H9 (cell line): ENCODE results near the gene TNFRSF18. TPM values are rescaled to one million over a fixed set of nuclear protein-coding genes. Genes with fewer than 3 reads are reported as not detected.

Experiments
- DNase-seq: peaks from one replicate; pipeline ENCODE4 v3.0.0-alpha.2; 2017
- H2AFZ ChIP-seq: one replicate; pipeline ENCODE4 v1.6.1; 2013; ENCODE audit warnings: mild to moderate bottlenecking, low read length, control low read depth, moderate library complexity
- H2AK5ac ChIP-seq: 2 replicates; pipeline ENCODE4 v1.6.1; 2013; ENCODE audit warnings: low read length, control low read depth, mixed read lengths; ENCODE audit not compliant: insufficient read length
- H2BK120ac ChIP-seq: one replicate; pipeline ENCODE4 v1.6.1; 2013; ENCODE audit warnings: low read depth, mild to moderate bottlenecking, low read length, control low read depth, inconsistent platforms; ENCODE audit not compliant: poor library complexity, severe bottlenecking
- H2BK12ac ChIP-seq: 2 replicates; pipeline ENCODE4 v1.6.1; 2013; ENCODE audit warnings: low read length, control low read depth, mixed read lengths, low read depth; ENCODE audit not compliant: insufficient read length
- H2BK15ac ChIP-seq: 2 replicates; pipeline ENCODE4 v1.6.1; 2013; ENCODE audit warnings: low read depth, low read length, control low read depth
- H2BK20ac ChIP-seq: one replicate; pipeline ENCODE4 v1.6.1; 2013; ENCODE audit warnings: low read depth, mild to moderate bottlenecking, low read length, control low read depth, inconsistent platforms; ENCODE audit not compliant: poor library complexity, severe bottlenecking
- H2BK5ac ChIP-seq: 2 replicates; pipeline ENCODE4 v1.6.1; 2013; ENCODE audit warnings: low read length, control low read depth, mixed read lengths; ENCODE audit not compliant: insufficient read length
- H3K14ac ChIP-seq: 2 replicates; pipeline ENCODE4 v1.6.1; 2013; ENCODE audit warnings: low read length, control low read depth; ENCODE audit not compliant: insufficient read depth
- H3K18ac ChIP-seq: 2 replicates; pipeline ENCODE4 v1.6.1; 2013; ENCODE audit warnings: low read depth, mild to moderate bottlenecking, mixed read lengths, low read length, control low read depth; ENCODE audit not compliant: insufficient read length
- H3K23ac ChIP-seq: 2 replicates; pipeline ENCODE4 v1.6.1; 2013; ENCODE audit warnings: low read length, control low read depth, mixed read lengths, low read depth; ENCODE audit not compliant: insufficient read length
- H3K23me2 ChIP-seq: 2 replicates; pipeline ENCODE4 v1.6.1; 2013; ENCODE audit warnings: low read depth, mild to moderate bottlenecking, mixed read lengths, low read length, control low read depth; ENCODE audit not compliant: insufficient read length, poor library complexity, severe bottlenecking
- H3K27ac ChIP-seq: 2 replicates; pipeline ENCODE4 v1.5.1; 2013; ENCODE audit warnings: low read length, control low read depth, mixed read lengths, low read depth; ENCODE audit not compliant: insufficient read length
- H3K27me3 ChIP-seq: 2 replicates; pipeline ENCODE4 v1.6.1; 2013; ENCODE audit warnings: low read length, control low read depth, inconsistent platforms; ENCODE audit not compliant: insufficient read depth
- H3K4ac ChIP-seq: 2 replicates; pipeline ENCODE4 v1.6.1; 2013; ENCODE audit warnings: low read depth, mild to moderate bottlenecking, control low read depth, inconsistent platforms, low read length, moderate library complexity
- H3K4me1 ChIP-seq: 2 replicates; pipeline ENCODE4 v1.6.1; 2013; ENCODE audit warnings: low read length, control low read depth, inconsistent platforms; ENCODE audit not compliant: insufficient read depth
- H3K4me2 ChIP-seq: 2 replicates; pipeline ENCODE4 v1.6.1; 2013; ENCODE audit warnings: low read length, control low read depth, mixed read lengths; ENCODE audit not compliant: insufficient read length, insufficient read depth
- H3K56ac ChIP-seq: 2 replicates; pipeline ENCODE4 v1.6.1; 2013; ENCODE audit warnings: low read depth, mild to moderate bottlenecking, mixed read lengths, low read length, control low read depth; ENCODE audit not compliant: insufficient read length
- H3K79me1 ChIP-seq: 2 replicates; pipeline ENCODE4 v1.6.1; 2013; ENCODE audit warnings: low read depth, mild to moderate bottlenecking, moderate library complexity, low read length, control low read depth, inconsistent platforms; ENCODE audit not compliant: insufficient read depth, poor library complexity, severe bottlenecking
- H3K79me2 ChIP-seq: 2 replicates; pipeline ENCODE4 v1.6.1; 2013; ENCODE audit warnings: low read length, control low read depth, inconsistent platforms; ENCODE audit not compliant: insufficient read depth
- H3K9ac ChIP-seq: 2 replicates; pipeline ENCODE4 v1.6.1; 2013; ENCODE audit warnings: low read length, control low read depth, mixed read lengths; ENCODE audit not compliant: insufficient read length; ENCODE audit errors: extremely low read depth
- H3K9me3 ChIP-seq: one replicate; pipeline ENCODE4 v1.6.1; 2013; ENCODE audit warnings: low read depth, low read length, inconsistent platforms; ENCODE audit not compliant: control insufficient read depth
- H3T11ph ChIP-seq: one replicate; pipeline ENCODE4 v1.6.1; 2013; ENCODE audit warnings: mild to moderate bottlenecking, low read length, control low read depth, inconsistent platforms
- H4K20me1 ChIP-seq: one replicate; pipeline ENCODE4 v1.6.1; 2013; ENCODE audit not compliant: control insufficient read depth, insufficient read length, insufficient read depth
- H4K5ac ChIP-seq: 2 replicates; pipeline ENCODE4 v1.6.1; 2013; ENCODE audit warnings: low read depth, mild to moderate bottlenecking, mixed read lengths, low read length, control low read depth; ENCODE audit not compliant: insufficient read length
- H4K8ac ChIP-seq: replicated peaks from 2 replicates; pipeline ENCODE4 v1.6.1; 2013; ENCODE audit warnings: low read length, control low read depth, mixed read lengths, low read depth; ENCODE audit not compliant: insufficient read length
- H4K91ac ChIP-seq: 2 replicates; pipeline ENCODE4 v1.6.1; 2013; ENCODE audit warnings: low read depth, mild to moderate bottlenecking, moderate library complexity, mixed read lengths, low read length, control low read depth; ENCODE audit not compliant: insufficient read length
- H3K27ac Mint-ChIP-seq, 3 experiments: 2 replicates in 2 of 3; 3 replicates in 1 of 3; pipeline ENCODE4 v1.8.0; 2020 to 2021; ENCODE audit warnings: mixed read lengths in 3 of 3, mild to moderate bottlenecking in 1 of 3, moderate library complexity in 1 of 3
- H3K27me3 Mint-ChIP-seq: 2 replicates; pipeline ENCODE4 v1.8.0; 2021; ENCODE audit warnings: low read depth, mild to moderate bottlenecking, moderate library complexity, mixed read lengths
- H3K36me3 Mint-ChIP-seq, 3 experiments: 2 replicates in 2 of 3; 3 replicates in 1 of 3; pipeline ENCODE4 v1.8.0; 2020 to 2021; ENCODE audit warnings: low read depth in 3 of 3, mixed read lengths in 3 of 3; ENCODE audit not compliant: insufficient read depth in 1 of 3
- H3K4me1 Mint-ChIP-seq, 2 experiments: 2 replicates each; pipeline ENCODE4 v1.8.0; 2020; ENCODE audit warnings: mixed read lengths in 2 of 2
- H3K4me3 Mint-ChIP-seq, 2 experiments: 2 replicates in 1 of 2; 3 replicates in 1 of 2; pipeline ENCODE4 v1.8.0; 2020 to 2021; ENCODE audit warnings: mild to moderate bottlenecking in 2 of 2, mixed read lengths in 2 of 2, moderate library complexity in 1 of 2
- H3K9me3 Mint-ChIP-seq, 2 experiments: 2 replicates in 1 of 2; 3 replicates in 1 of 2; pipeline ENCODE4 v1.8.0; 2020; ENCODE audit warnings: mild to moderate bottlenecking in 2 of 2, mixed read lengths in 2 of 2, moderate library complexity in 1 of 2
- WGBS: extraction: QIAGEN DNeasy Blood & Tissue Kit; methylation state at CpG from one replicate; pipeline ENCODE4 v1.1.7; 2013; ENCODE audit warnings: missing lambda C conversion rate, low lambda C conversion rate, mixed read lengths; ENCODE audit not compliant: insufficient read length; ENCODE audit errors: extremely low coverage; 5-methylcytosine and 5-hydroxymethylcytosine counted together
- total RNA-seq: library from RNA; stranded (reverse); gene quantifications from 2 replicates; pipeline ENCODE4 v1.2.1, GENCODE V29; 2021
- TF ChIP-seq, protein P1 (sequence below): fragments of 200-600 bp; sonication (generic); conservative IDR thresholded peaks from 3 replicates; pipeline ENCODE4 v1.8.0; 2021; ENCODE audit warnings: antibody characterized with exemption, mild to moderate bottlenecking

TNFRSF18 gene
- total RNA-seq, 1 experiment from 2014 or later: 2.0 TPM

DNA sequence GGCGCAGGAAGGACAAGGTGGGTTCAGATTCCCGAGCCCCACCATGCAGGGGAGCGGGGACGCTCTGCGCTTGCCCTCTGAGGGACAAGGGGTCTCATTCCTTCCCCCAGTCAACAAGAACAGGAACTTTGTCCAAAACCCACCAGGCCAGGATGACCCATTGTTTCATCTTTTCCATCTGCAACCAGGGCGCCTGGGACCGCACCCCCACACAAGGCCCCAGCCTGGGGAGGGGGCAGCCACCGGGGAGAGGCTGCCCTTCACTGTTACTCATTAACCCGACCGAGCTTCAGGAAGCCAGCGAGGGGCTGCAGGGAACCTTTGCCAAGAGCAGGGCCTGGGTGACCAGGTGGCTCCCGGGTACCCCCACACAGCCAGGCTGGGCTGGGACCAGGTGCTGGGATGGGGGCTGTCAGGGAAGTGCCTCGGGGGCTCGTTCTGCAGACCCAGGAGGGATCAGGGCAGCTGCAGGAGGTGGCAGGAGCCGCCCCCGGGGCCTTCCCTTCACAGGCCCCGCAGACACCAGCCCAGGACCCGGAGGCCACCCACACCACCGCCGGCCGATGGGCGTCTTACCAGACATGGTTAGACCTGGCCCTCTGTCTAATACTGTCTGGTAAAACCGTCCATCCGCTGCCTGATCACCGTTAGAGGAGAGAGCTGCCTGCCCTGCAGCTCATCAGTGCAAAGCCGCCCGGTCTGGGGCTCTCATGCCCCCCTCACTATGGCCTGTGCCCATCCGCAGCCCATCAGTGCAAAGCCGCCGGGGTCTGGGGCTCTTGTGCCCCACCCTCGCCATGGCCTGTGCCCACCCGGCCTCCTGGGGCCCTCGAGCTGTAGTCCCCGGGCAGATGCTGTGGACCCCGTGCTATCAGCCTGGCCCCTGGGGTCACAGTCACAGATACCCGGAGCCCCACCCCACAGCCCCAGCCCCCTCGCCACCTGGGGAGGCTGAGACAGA, 37.7 kb downstream of the TNFRSF18 start:
- no peak overlapping the region for H3K18ac ChIP-seq
- Mint-ChIP-seq H3K36me3 (peaks cover 0 to 9% (median 0%) of the 10 kb centered on the region in 3 experiments; a peak in 3 of 7 replicates), H3K27me3 (peaks cover 3% of the 10 kb centered on the region), H3K9me3 (no peaks in the 10 kb centered on the region), H3K4me3 (no peak overlapping the region), H3K27ac (no peak overlapping the region), H3K4me1 (peaks cover 21 to 31% of the 10 kb centered on the region in 2 experiments)
- H3K79me2 ChIP-seq: no peaks in the 10 kb centered on the region
- no peak overlapping the region for H3K4ac ChIP-seq
- no peak overlapping the region for H2BK12ac ChIP-seq
- H4K5ac ChIP-seq: no peak overlapping the region
- DNase-seq: peak; percentile 24
- no peak overlapping the region for H3K56ac ChIP-seq
- H3K27me3 ChIP-seq: no peaks in the 10 kb centered on the region
- TF ChIP-seq, protein P1, sequence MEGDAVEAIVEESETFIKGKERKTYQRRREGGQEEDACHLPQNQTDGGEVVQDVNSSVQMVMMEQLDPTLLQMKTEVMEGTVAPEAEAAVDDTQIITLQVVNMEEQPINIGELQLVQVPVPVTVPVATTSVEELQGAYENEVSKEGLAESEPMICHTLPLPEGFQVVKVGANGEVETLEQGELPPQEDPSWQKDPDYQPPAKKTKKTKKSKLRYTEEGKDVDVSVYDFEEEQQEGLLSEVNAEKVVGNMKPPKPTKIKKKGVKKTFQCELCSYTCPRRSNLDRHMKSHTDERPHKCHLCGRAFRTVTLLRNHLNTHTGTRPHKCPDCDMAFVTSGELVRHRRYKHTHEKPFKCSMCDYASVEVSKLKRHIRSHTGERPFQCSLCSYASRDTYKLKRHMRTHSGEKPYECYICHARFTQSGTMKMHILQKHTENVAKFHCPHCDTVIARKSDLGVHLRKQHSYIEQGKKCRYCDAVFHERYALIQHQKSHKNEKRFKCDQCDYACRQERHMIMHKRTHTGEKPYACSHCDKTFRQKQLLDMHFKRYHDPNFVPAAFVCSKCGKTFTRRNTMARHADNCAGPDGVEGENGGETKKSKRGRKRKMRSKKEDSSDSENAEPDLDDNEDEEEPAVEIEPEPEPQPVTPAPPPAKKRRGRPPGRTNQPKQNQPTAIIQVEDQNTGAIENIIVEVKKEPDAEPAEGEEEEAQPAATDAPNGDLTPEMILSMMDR: no peak
- no peak overlapping the region for H3K4me2 ChIP-seq
- no peaks in the 10 kb centered on the region for H4K20me1 ChIP-seq
- H3K9me3 ChIP-seq: no peaks in the 10 kb centered on the region
- H2AFZ ChIP-seq: no peak overlapping the region
- H3K27ac ChIP-seq: no peak overlapping the region
- no CpG with 5 or more reads among the region's 37 CpGs for WGBS
- H2BK20ac ChIP-seq: no peak overlapping the region
- no peak overlapping the region for H3K14ac ChIP-seq
- H4K8ac ChIP-seq: no peak overlapping the region
- no peaks in the 10 kb centered on the region; the same call in 1 of the 2 replicates for H3K4me1 ChIP-seq
- no peak overlapping the region for H2BK5ac ChIP-seq
- no peak overlapping the region for H3T11ph ChIP-seq
- no peak overlapping the region for H2BK120ac ChIP-seq
- no peak overlapping the region for H3K9ac ChIP-seq
- no peaks in the 10 kb centered on the region for H3K79me1 ChIP-seq
- no peak overlapping the region for H3K23ac ChIP-seq
- H3K23me2 ChIP-seq: peaks cover 3% of the 10 kb centered on the region
- no peak overlapping the region for H4K91ac ChIP-seq
- H2AK5ac ChIP-seq: no peak overlapping the region
- no peak overlapping the region for H2BK15ac ChIP-seq
